Heart left ventricle (tissue), 16 donors: Measurements from ENCODE around the gene CCDC61. TPM values are rescaled to one million over a fixed set of nuclear protein-coding genes. Genes with fewer than 3 reads are reported as not detected.

Source experiments
- ATAC-seq, 4 donors: fragments of 200-7000 bp; cut with Tn5 transposase; one replicate each; pipeline ENCODE4 v1.9.1; 2020 to 2022; ENCODE audit warnings: moderate library complexity in 4 of 4, mild to moderate bottlenecking in 3 of 4, moderate number of reproducible peaks in 1 of 4
- DNase-seq, 5 donors: peaks; one replicate each; pipeline ENCODE4 v3.0.0-alpha.2; 2020
- H3K27ac ChIP-seq, 12 donors: fragments of 200-600 bp; sonication (generic) in 4 of 12; one replicate each; pipeline versions ENCODE4 v1.5.0 to v1.8.0; 2016 to 2022; ENCODE audit warnings: mild to moderate bottlenecking in 2 of 12
- H3K27me3 ChIP-seq, 9 donors: fragments of 200-600 bp; sonication (generic) in 2 of 9; one replicate each; pipeline versions ENCODE4 v1.5.1 to v1.8.0; 2016 to 2022; ENCODE audit warnings: mild to moderate bottlenecking in 3 of 9
- H3K36me3 ChIP-seq, 9 donors: fragments of 200-600 bp; sonication (generic) in 2 of 9; one replicate each; pipeline versions ENCODE4 v1.5.0 to v1.8.0; 2018 to 2022; ENCODE audit warnings: mild to moderate bottlenecking in 2 of 9
- H3K4me1 ChIP-seq, 12 donors: fragments of 200-600 bp; sonication (generic) in 4 of 12; one replicate each; pipeline versions ENCODE4 v1.5.0 to v1.8.0; 2016 to 2022; ENCODE audit warnings: mild to moderate bottlenecking in 3 of 12
- H3K4me3 ChIP-seq, 12 donors: fragments of 200-600 bp; sonication (generic) in 4 of 12; one replicate each; pipeline versions ENCODE4 v1.5.0 to v1.8.0; 2017 to 2022; ENCODE audit warnings: mild to moderate bottlenecking in 9 of 12, moderate library complexity in 4 of 12
- H3K9me3 ChIP-seq, 12 donors: fragments of 200-600 bp; sonication (generic) in 4 of 12; one replicate each; pipeline versions ENCODE4 v1.5.0 to v1.8.0; 2016 to 2022; ENCODE audit warnings: mild to moderate bottlenecking in 1 of 12
- POLR2A ChIP-seq, 2 donors: fragments of 450-650 bp; IDR thresholded peaks; one replicate each; pipeline ENCODE4 v1.6.1; 2017; ENCODE audit warnings: antibody characterized with exemption in 2 of 2, mild to moderate bottlenecking in 2 of 2, moderate library complexity in 2 of 2
- WGBS, 4 donors: extraction: QIAGEN DNeasy Blood & Tissue Kit in 2 of 4; methylation state at CpG; one replicate each; pipeline versions ENCODE4 v1.1.5 to v1.1.7; 2013 to 2018; 5-methylcytosine and 5-hydroxymethylcytosine counted together
- intact Hi-C, 10 donors: fragments of 100-400 bp; cut with DNase I; formaldehyde crosslinking; loops; one replicate each; pipeline versions ENCODE4 v1.11.1 to v1.14.2; 2022
- polyA plus RNA-seq, 2 donors: library from polyadenylated mRNA; stranded (reverse); fragments of 200-250 nt; gene quantifications; one replicate each; pipeline ENCODE4 v1.2.3, GENCODE V29; 2013
- total RNA-seq, 9 donors: library from RNA; depleted of rRNA in 2 of 9; stranded (reverse); fragments of >200 nt in 2 of 9; fragmentation: NEBNext Ultra II Directional in 3 of 9; extraction: Animal tissue kit (Norgen Biotek cat#: 25700) in 3 of 9; gene quantifications; one replicate each; pipeline versions ENCODE4 v1.1.0 to v1.2.4, GENCODE V29; 2016 to 2023
- TF ChIP-seq, protein P1 (sequence below), 12 donors: fragments of 200-600 bp; sonication (generic) in 4 of 12; IDR thresholded peaks; one replicate each; pipeline versions ENCODE4 v1.5.0 to v1.8.0; 2018 to 2022; ENCODE audit warnings: antibody characterized with exemption in 12 of 12, mild to moderate bottlenecking in 5 of 12
- donor health status: ischemic (EF 13 %, LVEDD 7.1; RV severe dilation, severe dysfunction).
- donor health status: healthy with polysubstance abuse.
- donor health status: DM: no; HTN: yes; CAD: no.
- donor health status: DM: no; HTN: no; CAD: no.
- donor health status: ischemic (EF 25% LVEDD 6.9; RV normal size, moderate dysfunction).
- donor health status: ischemic (EF 25% LVEDD 5.7; RV mildly dilated, moderate dysfunction).
- donor health status: healthy.
- donor health status: DM: yes; HTN: yes; CAD: no.
- donor health status: ischemic (EF 35%, LVEDD 5.7; RV mildly dilated, moderate dysfunction).
- donor health status: nonischemic (EF 11% LVEDD 7.7; RV severe dilation, severe dysfunction).
- donor health status: DM: yes; HTN: yes; CAD: no.
- donor health status: PGD.
- donor health status: ischemic (EF 29% LVEDD 5.4; RV normal size, mild dysfunction).
- donor health status: nonischemic (EF 23%, LVEDD 6.1; RV moderate dilation, normal function).

CCDC61 gene
- total and polyA plus RNA-seq, 11 donors: 4.1 to 13.7 (median 6.8) TPM

DNA sequence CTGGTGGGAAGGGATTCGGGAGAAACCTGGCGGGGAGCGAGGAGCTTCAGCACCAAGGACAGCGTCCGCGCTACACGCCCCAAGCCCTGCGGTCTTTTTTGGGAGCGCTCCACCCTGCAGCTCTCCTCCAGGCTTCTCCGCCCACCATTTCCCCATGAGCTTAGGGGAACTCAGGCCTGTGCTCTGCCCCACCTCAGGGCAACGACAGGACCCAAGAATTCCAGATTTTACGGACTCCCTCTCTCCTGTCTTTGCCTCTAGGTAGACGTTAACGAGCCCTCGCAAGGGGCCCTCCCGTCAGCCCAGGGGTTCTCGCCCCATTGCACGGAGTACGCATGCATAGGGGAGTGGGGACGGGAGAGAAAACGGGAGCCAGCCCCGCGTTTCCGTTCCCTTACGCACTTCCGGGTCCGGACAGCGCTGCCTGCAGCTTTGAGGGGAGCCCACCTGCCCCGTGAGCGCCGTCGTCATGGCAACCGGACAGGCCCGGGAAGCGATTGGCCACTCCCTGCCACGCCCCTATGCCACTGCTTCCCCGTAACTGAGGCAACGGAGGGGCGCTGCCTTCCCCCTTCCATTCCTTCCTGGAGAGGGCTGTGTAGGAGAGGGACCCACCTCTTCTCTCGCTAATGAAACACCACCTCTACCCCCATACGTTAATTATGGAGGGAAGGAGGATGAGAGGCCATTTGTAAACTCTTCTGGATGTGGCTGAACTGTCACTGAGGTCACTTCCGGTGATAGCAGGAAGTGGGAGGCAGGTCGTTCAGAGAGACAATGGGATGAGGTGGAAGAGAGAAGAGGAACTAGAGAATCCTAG is 42.4 kb upstream of the CCDC61 start:
- Histone ChIP-seq H3K4me1 (peaks cover 0 to 42% (median 25%) of the 10 kb centered on the region in 12 donors), H3K27me3 (peaks cover 0 to 28% (median 4%) of the 10 kb centered on the region in 9 donors), H3K27ac (peak overlapping the region in 5 of 12 donors; percentile 0 to 78 (median 46)), H3K36me3 (peaks cover 0 to 18% (median 0%) of the 10 kb centered on the region in 9 donors), H3K4me3 (peak overlapping the region in 5 of 12 donors; percentile 5 to 33 (median 11)), H3K9me3 (no peaks in the 10 kb centered on the region)
- 14 to 21% (median 19%) methylated on average over 38 to 43 of the region's 43 CpGs for WGBS, 4 donors
- intact Hi-C loops: no loop called here
- TF ChIP-seq, protein P1, sequence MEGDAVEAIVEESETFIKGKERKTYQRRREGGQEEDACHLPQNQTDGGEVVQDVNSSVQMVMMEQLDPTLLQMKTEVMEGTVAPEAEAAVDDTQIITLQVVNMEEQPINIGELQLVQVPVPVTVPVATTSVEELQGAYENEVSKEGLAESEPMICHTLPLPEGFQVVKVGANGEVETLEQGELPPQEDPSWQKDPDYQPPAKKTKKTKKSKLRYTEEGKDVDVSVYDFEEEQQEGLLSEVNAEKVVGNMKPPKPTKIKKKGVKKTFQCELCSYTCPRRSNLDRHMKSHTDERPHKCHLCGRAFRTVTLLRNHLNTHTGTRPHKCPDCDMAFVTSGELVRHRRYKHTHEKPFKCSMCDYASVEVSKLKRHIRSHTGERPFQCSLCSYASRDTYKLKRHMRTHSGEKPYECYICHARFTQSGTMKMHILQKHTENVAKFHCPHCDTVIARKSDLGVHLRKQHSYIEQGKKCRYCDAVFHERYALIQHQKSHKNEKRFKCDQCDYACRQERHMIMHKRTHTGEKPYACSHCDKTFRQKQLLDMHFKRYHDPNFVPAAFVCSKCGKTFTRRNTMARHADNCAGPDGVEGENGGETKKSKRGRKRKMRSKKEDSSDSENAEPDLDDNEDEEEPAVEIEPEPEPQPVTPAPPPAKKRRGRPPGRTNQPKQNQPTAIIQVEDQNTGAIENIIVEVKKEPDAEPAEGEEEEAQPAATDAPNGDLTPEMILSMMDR (IDR thresholded peaks at IDR 0.05): no peak
- no peak for TF ChIP-seq POLR2A (IDR thresholded peaks at IDR 0.05)
- ATAC-seq: peak in 3 of 4 donors; percentile 40 to 70 (median 57)
- DNase-seq: peak in 3 of 5 donors; percentile 42 to 57 (median 53)

DNA sequence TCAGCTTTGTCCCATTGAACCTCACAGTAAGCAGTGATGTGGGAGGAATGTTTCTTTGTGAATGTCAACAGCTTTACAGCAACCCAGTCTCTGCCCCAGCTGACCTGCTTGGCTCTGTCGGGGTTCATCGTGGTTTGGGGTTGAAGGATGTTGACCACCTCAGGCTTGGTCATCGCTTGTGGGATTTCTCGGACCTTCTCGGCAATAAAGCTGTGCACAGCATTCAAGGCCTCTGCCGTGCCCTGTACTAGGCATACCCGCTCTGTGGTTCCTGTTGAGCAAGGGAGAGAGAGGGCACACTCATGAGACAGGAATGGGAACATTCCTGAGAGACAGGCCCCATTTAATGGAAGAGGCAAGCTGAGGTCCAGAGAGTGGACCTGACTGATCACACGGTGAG is 41.6 kb upstream of the CCDC61 start:
- intact Hi-C loops: no loop called here
- no peak for ATAC-seq
- no peak overlapping the region for H3K4me3 ChIP-seq
- peaks cover 0 to 32% (median 8%) of the 10 kb centered on the region in 9 donors for H3K27me3 ChIP-seq
- no peaks in the 10 kb centered on the region for H3K9me3 ChIP-seq
- peaks cover 0 to 16% (median 0%) of the 10 kb centered on the region in 9 donors for H3K36me3 ChIP-seq
- peaks cover 0 to 45% (median 25%) of the 10 kb centered on the region in 12 donors for H3K4me1 ChIP-seq
- H3K27ac ChIP-seq: peak overlapping the region in 8 of 12 donors; percentile 0 to 78 (median 27)
- DNase-seq: no peak
- WGBS, 4 donors: 85 to 94% (median 92%) methylated on average over 8 of the region's 8 CpGs
- TF ChIP-seq, protein P1 (IDR thresholded peaks at IDR 0.05): no peak
- TF ChIP-seq POLR2A (IDR thresholded peaks at IDR 0.05): no peak

DNA sequence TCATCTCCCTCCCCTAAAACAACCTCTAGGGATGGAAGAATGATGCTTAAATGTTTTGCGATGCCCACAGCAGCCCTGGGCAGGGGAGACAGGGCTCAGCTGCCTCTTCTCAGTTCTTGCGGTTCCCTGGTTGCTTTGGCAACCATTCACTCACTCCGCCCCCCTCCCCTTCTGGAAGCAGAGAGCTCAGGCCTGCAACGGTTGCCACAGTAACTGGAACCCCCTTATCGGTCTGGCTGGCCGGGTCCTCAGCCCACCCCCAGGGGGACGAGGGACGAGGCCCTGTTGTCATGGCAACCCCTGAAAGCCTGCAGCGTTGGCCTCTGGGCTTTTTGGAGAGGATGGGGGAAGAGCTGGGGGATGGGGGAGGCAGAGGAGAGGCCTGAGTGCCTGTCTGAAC is 41.1 kb upstream of the CCDC61 start:
- Histone ChIP-seq H3K4me1 (peaks cover 0 to 50% (median 26%) of the 10 kb centered on the region in 12 donors), H3K27ac (peak overlapping the region in 7 of 12 donors; percentile 7 to 78 (median 29)), H3K36me3 (peaks cover 0 to 16% (median 0%) of the 10 kb centered on the region in 9 donors), H3K27me3 (peaks cover 0 to 36% (median 8%) of the 10 kb centered on the region in 9 donors), H3K4me3 (no peak overlapping the region), H3K9me3 (no peaks in the 10 kb centered on the region)
- ATAC-seq: no peak
- DNase-seq: no peak
- WGBS, 4 donors: 14 to 27% (median 20%) methylated on average over 8 to 9 of the region's 9 CpGs
- TF ChIP-seq, protein P1 (IDR thresholded peaks at IDR 0.05): no peak
- TF ChIP-seq POLR2A (IDR thresholded peaks at IDR 0.05): no peak
- intact Hi-C loops: no loop called here
